Epidermal melanocyte (primary cell): ENCODE data around the gene OR1N1.
"Not testable (repeated sequence)": the region's sequence is repeated elsewhere in the genome, so short reads cannot be mapped to it uniquely, and the experiment has no call there.

Source experiments
- DNase-seq: peaks from one replicate; pipeline ENCODE4 v3.0.0; 2011; ENCODE audit warnings: low spot score; ENCODE audit not compliant: insufficient read length

The OR1N1 gene, protein sequence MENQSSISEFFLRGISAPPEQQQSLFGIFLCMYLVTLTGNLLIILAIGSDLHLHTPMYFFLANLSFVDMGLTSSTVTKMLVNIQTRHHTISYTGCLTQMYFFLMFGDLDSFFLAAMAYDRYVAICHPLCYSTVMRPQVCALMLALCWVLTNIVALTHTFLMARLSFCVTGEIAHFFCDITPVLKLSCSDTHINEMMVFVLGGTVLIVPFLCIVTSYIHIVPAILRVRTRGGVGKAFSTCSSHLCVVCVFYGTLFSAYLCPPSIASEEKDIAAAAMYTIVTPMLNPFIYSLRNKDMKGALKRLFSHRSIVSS

DNA sequence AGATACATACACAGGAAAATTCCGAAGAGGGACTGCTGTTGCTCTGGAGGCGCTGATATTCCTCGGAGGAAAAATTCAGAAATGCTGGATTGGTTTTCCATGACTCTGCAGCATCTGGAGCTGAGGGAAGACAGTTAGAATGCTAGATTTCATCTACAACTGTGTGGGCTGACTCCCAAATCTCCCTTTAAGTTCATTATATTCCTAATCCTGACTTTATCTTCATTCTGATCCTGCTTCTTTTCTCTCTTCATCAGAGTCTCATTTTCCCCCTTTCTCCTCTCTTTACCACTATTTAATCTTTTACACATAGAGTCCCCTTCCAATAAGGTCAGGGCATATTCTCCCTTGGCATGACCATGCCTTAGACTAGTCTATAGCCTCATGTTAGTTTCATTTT lies at the start of gene OR1N1:
Gene OR1N1 (minus strand): TSS at position 101 of the 400 bp plus-strand sequence. CDS start 0 bp downstream, at position 101.
- DNase-seq = no peak

GRCh38 chr9:122572456-122572855 lies 45.4 kb upstream of the OR1N1 start:
- no peak for DNase-seq

- no peak for DNase-seq
Measured at GRCh38 chr9:122567901-122568300, 40.8 kb upstream of the OR1N1 start.

- DNase-seq = no peak
Measured at GRCh38 chr9:122562134-122562760, 35.2 kb upstream of the OR1N1 start.

DNA sequence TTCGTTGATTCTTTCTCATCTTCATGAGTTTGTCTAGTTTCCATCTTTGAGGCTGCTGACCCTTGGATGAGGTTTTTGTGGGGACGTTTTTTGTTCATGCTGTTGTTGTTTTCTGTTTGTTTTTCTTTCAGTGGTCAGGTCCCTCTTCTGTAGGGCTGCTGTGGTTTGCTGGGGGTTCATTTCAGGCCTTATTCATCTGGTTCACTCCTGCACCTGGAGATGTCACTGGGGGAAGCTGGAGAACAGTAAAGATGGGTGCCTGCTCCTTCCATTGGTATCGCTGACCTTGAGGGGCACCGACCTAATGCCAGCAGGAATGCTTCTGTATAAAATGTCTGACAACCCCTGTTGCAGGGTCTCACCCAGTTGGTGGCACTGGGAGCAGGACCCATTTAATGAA lies 34.4 kb upstream of the OR1N1 start:
- DNase-seq = no peak

DNA sequence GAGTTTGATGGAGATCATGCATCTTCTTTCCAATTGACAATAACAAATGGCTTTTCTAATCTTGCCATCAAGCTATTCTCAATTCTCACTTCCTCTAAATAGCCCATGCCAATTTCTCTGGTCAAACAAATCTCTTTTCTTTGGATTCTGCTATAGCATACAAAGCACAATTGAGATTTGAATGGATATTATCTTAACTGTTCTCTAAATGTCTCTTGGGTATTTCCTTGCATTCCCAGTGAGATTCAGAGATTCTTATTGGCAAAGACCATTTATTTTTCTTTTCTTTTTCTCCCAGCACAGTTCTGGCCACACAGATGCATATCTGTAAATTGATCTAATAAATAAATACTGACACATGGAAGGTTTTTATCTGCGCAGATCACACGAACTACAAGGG lies 25.7 kb upstream of the OR1N1 start, which contains the start of gene OR1N2:
Gene OR1N2 (plus strand): TSS at position 301 of the 400 bp plus-strand sequence. CDS start 100 bp downstream, outside the sequence.
- no peak for DNase-seq

GRCh38 chr9:122551371-122551770 lies 24.3 kb upstream of the OR1N1 start:
- no peak for DNase-seq

- no peak for DNase-seq
Measured at GRCh38 chr9:122546196-122546595, 19.1 kb upstream of the OR1N1 start.

DNA sequence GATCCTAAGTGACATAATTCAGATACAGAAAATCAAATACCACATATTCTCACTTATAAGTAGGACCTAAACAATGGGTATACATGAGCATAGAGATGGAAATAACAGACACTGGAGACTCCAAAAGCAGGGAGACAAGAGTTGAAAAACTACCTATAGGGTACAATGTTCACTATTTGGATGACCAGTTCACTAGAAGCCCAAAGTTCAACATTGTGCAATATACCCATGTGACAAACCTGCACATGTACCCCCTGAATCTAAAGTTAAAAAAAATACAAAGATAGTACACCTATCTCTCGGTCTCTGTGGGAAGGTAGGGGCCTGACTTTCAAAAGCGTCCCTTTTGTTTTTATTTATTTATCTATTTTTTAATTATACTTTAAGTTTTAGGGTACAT lies 11.7 kb upstream of the OR1N1 start:
- DNase-seq = no peak

DNA sequence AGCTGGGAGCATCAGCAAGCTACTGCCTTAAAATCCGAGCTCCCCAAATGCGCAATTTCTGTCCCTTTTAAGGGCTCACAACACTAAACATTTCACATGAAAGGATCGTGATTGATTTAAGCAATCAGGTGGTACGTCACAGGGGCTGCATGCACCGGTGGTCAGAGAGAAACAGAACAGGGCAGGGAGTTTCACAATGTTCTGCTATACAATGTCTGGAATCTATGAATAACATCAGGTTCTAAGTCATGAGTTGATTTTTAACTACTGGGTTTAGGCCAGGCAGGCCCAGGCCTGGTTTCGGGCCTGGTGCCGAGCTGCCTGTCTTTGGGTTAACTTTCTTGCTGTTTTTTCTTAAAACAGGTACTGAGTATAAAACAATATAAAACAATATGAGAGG lies 10.0 kb upstream of the OR1N1 start:
- DNase-seq = not testable (repeated sequence)

GRCh38 chr9:122536134-122536533 lies 9.0 kb upstream of the OR1N1 start:
- DNase-seq = no peak

- DNase-seq = not testable (repeated sequence)
Measured at GRCh38 chr9:122531157-122531556, 4.1 kb upstream of the OR1N1 start.

DNA sequence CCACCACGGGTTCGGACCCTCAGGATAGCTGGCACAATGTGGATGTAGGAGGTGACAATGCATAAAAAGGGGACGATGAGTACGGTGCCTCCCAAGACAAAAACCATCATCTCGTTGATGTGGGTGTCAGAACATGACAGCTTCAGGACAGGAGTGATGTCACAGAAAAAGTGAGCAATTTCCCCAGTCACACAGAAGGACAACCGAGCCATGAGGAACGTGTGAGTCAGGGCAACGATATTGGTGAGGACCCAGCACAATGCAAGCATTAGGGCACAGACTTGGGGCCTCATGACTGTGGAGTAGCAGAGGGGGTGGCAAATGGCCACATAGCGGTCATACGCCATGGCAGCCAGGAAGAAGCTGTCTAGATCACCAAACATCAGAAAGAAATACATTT lies 491 bp downstream of the OR1N1 start:
- DNase-seq = no peak

GRCh38 chr9:122519376-122519775 lies 7.7 kb downstream of the OR1N1 start:
- no peak for DNase-seq

GRCh38 chr9:122518841-122519240 lies 8.3 kb downstream of the OR1N1 start, which contains the start of gene OR1J4:
OR1J4 (plus strand) TSS chr9:122519141; CDS start chr9:122519141, 0 bp downstream.
- no peak for DNase-seq

DNA sequence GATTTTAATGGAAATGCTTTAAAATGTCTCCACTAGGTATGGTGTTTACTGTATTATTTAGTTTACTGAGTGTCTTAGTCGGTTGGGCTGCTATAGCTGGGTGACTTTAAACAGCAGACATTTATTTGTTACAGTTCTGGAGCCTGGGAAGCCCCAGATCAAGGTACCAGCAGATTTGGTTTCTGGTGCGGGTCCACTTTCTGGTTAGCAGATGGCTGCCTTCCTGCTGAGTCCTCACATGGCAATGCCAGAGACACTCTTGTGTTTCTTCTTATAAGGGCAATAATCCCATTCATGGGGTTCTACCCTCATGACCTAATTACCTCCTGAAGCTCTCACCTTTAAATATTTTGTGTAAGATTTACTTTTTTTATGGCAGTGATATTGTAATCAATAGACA lies 8.9 kb downstream of the OR1N1 start:
- no peak for DNase-seq

DNA sequence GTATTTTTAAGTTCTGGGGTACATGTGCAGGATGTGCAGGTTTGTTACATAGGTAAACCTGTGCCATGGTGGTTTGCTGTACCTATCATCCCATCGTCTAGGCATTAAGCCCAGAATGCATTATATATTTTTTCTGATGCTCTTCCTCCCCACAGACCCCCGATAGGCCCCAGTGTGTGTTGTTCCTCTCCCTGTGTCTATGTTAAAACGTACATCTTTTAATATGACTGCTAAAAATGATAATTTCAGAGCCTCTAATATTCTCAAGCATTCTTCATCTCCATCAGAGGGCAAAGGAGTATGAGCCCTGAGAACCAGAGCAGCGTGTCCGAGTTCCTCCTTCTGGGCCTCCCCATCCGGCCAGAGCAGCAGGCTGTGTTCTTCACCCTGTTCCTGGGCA lies 16.6 kb downstream of the OR1N1 start, which contains the start of gene OR1J2:
Gene OR1J2 (plus strand): TSS at position 301 of the 400 bp plus-strand sequence. CDS start 0 bp downstream, at position 301.
- DNase-seq = no peak

- DNase-seq = no peak
Measured at GRCh38 chr9:122506964-122507363, 20.1 kb downstream of the OR1N1 start.

DNA sequence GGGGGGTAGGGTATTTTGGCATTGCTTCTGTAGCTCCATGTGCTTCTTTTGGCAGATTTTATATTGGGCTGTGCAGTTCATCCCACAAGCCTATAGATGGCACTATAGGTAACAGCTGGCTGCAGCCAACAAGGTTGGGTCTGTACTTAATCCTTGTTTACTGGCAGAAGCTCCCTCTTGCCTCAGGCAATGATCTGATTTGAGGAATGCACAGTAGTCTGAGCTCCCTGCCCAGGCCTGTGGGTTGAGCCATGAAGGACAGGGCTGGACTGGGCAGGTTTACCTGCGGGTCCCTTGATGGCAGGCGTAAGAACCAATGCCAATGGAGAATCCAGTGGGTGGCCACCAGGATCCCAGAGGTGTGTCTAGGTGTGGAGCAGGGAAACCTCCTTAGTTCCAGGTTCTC lies 28.2 kb downstream of the OR1N1 start:
- peak; percentile 21 for DNase-seq

DNA sequence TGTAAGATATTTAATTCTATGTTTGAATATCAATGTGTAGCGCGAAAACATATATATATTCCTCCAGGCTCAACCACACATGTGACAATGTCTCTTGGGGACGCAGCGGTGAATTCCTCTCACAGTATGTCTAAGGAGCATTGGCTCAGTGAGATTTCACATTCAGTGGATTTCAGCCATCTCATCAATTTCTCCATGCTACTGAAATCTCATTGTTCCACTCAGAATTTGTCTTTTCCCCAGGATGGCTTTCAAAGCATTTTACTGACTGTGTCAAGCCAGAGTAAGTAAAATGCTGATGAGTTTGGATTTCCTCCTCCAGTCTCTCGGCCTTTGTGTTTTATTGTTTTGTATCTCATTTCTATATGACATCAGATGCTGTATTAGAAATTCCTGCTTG lies 48.0 kb downstream of the OR1N1 start:
- DNase-seq = no peak

DNA sequence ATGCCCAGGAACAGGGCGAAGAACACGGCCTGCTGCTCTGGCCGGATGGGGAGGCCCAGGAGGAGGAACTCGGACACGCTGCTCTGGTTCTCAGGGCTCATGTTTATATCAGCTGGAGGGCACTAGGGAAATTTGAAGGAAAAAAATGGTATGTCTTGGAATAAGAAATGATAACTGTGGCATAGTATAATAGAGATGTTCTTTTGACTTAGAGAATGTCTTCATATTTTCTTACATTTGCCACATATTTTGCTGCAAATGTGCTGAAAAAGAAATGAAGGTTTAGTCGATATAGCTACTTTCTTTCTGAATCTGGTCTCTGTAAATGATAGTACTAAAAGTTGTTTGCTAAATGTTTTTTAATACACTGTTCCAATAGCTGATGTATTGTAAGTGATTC lies 49.3 kb downstream of the OR1N1 start, which contains the start of gene OR1J1:
Gene OR1J1 (minus strand): TSS at position 101 of the 400 bp plus-strand sequence. CDS start 0 bp downstream, at position 101.
- DNase-seq = no peak

DNA sequence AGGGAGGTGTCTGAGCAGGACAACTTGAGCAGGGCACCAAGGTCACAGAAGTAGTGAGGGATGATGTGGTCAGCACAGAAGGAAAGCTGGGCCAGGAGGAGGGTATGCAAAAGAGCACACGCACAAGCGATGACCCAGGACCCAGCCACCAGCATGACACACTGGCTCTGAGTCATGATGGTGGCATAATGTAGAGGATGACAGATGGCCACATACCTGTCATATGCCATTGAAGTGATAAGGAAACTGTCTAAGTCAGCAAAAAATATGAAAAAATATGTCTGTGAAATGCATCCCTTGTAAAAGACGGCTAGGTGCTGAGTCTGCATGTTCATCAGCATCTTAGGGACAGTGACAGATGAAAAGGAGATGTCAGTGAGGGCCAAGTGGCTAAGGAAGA lies 49.7 kb downstream of the OR1N1 start:
- no peak for DNase-seq
